ENCODE measurements around the gene UBE2O.

UBE2O gene

GRCh38 chr17:76467366-76467765 is 14.4 kb upstream of the UBE2O start, which contains the start of gene AANAT:
Gene AANAT, plus strand, starts transcription at chr17:76467603. Its CDS starts 1,144 bp downstream, at chr17:76468747.
- no peak for DNase-seq (ENCODE audit: low read depth)

- no peak for DNase-seq (ENCODE audit: low read depth)
Observed at GRCh38 chr17:76466775-76467130, 13.8 kb upstream of the UBE2O start.

- no peak for DNase-seq (ENCODE audit: low read depth)
Observed at GRCh38 chr17:76462556-76463290, 9.8 kb upstream of the UBE2O start.

- DNase-seq (ENCODE audit: low read depth): no peak
Observed at GRCh38 chr17:76461765-76462555, 9.0 kb upstream of the UBE2O start.

- DNase-seq (ENCODE audit: low read depth): no peak
Observed at GRCh38 chr17:76459674-76460073, 6.7 kb upstream of the UBE2O start.

- DNase-seq (ENCODE audit: low read depth): no peak
Observed at GRCh38 chr17:76458580-76459490, 5.9 kb upstream of the UBE2O start.

- no peak for DNase-seq (ENCODE audit: low read depth)
Observed at GRCh38 chr17:76453431-76453743, 435 bp upstream of the UBE2O start.

- no peak for DNase-seq (ENCODE audit: low read depth)
Observed at GRCh38 chr17:76452127-76452659, 759 bp downstream of the UBE2O start.

- DNase-seq (ENCODE audit: low read depth): no peak
Observed at GRCh38 chr17:76451506-76451905, 1.4 kb downstream of the UBE2O start.

GRCh38 chr17:76449126-76449525 is 3.8 kb downstream of the UBE2O start:
- peak; percentile 59 for DNase-seq (ENCODE audit: low read depth)

GRCh38 chr17:76447931-76448652 is 4.9 kb downstream of the UBE2O start:
- no peak for DNase-seq (ENCODE audit: low read depth)

- DNase-seq (ENCODE audit: low read depth): peak; percentile 52
Observed at GRCh38 chr17:76446449-76447231, 6.3 kb downstream of the UBE2O start.

- no peak for DNase-seq (ENCODE audit: low read depth)
Observed at GRCh38 chr17:76445697-76446448, 7.1 kb downstream of the UBE2O start.

GRCh38 chr17:76444518-76445311 is 8.2 kb downstream of the UBE2O start:
- DNase-seq (ENCODE audit: low read depth): no peak

- DNase-seq (ENCODE audit: low read depth): no peak
Observed at GRCh38 chr17:76442341-76443338, 10.3 kb downstream of the UBE2O start.

- no peak for DNase-seq (ENCODE audit: low read depth)
Observed at GRCh38 chr17:76441686-76442340, 11.1 kb downstream of the UBE2O start.

- DNase-seq (ENCODE audit: low read depth): no peak
Observed at GRCh38 chr17:76440751-76441362, 12.1 kb downstream of the UBE2O start.

Data from stromal cell of bone marrow (primary cell).